GM23338 (cell line): ENCODE data around the gene CIAO1. TPM values are rescaled to one million over a fixed set of nuclear protein-coding genes. Genes with fewer than 3 reads are reported as not detected.

Experiments
- ATAC-seq: fragments of 200-7000 bp; cut with Tn5 transposase; 3 replicates; pipeline ENCODE4 v1.9.1; 2020
- DNase-seq: peaks from one replicate; pipeline ENCODE4 v3.0.0-alpha.2; 2015; ENCODE audit warnings: low spot score
- H2AFZ ChIP-seq: fragments of 200-600 bp; sonication (generic); 2 replicates; pipeline ENCODE4 v1.8.0; 2016; ENCODE audit warnings: antibody characterized with exemption, mild to moderate bottlenecking, moderate library complexity
- H3F3A ChIP-seq: fragments of 200-600 bp; sonication (generic); replicated peaks from 2 replicates; pipeline ENCODE4 v1.8.0; 2017; ENCODE audit warnings: antibody characterized with exemption, mixed run types, low read depth
- H3K27ac ChIP-seq: fragments of 200-600 bp; sonication (generic); 2 replicates; pipeline ENCODE4 v1.6.1; 2016; ENCODE audit warnings: low read depth
- H3K27me3 ChIP-seq: fragments of 200-600 bp; sonication (generic); 2 replicates; pipeline ENCODE4 v1.8.0; 2016; ENCODE audit warnings: mild to moderate bottlenecking, mixed run types, moderate library complexity; ENCODE audit not compliant: insufficient read depth
- H3K36me3 ChIP-seq: fragments of 200-600 bp; sonication (generic); 2 replicates; pipeline ENCODE4 v1.8.0; 2016; ENCODE audit warnings: mild to moderate bottlenecking; ENCODE audit not compliant: insufficient read depth
- H3K4me1 ChIP-seq: fragments of 200-600 bp; sonication (generic); 2 replicates; pipeline ENCODE4 v1.8.0; 2016; ENCODE audit warnings: mild to moderate bottlenecking, moderate library complexity; ENCODE audit not compliant: insufficient read depth
- H3K4me2 ChIP-seq: fragments of 200-600 bp; sonication (generic); 2 replicates; pipeline ENCODE4 v1.7.1; 2017; ENCODE audit warnings: mixed run types
- H3K4me3 ChIP-seq: fragments of 200-600 bp; sonication (generic); 2 replicates; pipeline ENCODE4 v1.6.1; 2016; ENCODE audit warnings: mixed run types
- H3K79me2 ChIP-seq: fragments of 200-600 bp; sonication (generic); replicated peaks from 2 replicates; pipeline ENCODE4 v1.8.0; 2017; ENCODE audit warnings: mild to moderate bottlenecking; ENCODE audit not compliant: insufficient read depth
- H3K9me2 ChIP-seq: fragments of 200-600 bp; sonication (generic); 2 replicates; pipeline ENCODE4 v1.8.0; 2017; ENCODE audit not compliant: insufficient read depth
- H4K20me1 ChIP-seq: fragments of 200-600 bp; sonication (generic); replicated peaks from 2 replicates; pipeline ENCODE4 v1.8.0; 2017; ENCODE audit warnings: mild to moderate bottlenecking; ENCODE audit not compliant: insufficient read depth
- H3K27ac Mint-ChIP-seq: 2 replicates; pipeline ENCODE4 v1.8.0; 2020; ENCODE audit warnings: inconsistent platforms, mild to moderate bottlenecking, moderate library complexity, mixed read lengths
- H3K27me3 Mint-ChIP-seq: 3 replicates; pipeline ENCODE4 v1.8.0; 2022; ENCODE audit warnings: low read depth, mild to moderate bottlenecking, moderate library complexity, mixed read lengths, inconsistent platforms; ENCODE audit not compliant: insufficient read depth, poor library complexity
- H3K36me3 Mint-ChIP-seq: 3 replicates; pipeline ENCODE4 v1.8.0; 2021; ENCODE audit warnings: low read depth, mild to moderate bottlenecking, inconsistent platforms, moderate library complexity, mixed read lengths
- H3K4me1 Mint-ChIP-seq: 3 replicates; pipeline ENCODE4 v1.8.0; 2020; ENCODE audit warnings: mild to moderate bottlenecking, inconsistent platforms, mixed read lengths
- H3K4me3 Mint-ChIP-seq: 3 replicates; pipeline ENCODE4 v1.8.0; 2021; ENCODE audit warnings: moderate library complexity, mild to moderate bottlenecking, inconsistent platforms, mixed read lengths
- H3K9me3 Mint-ChIP-seq: 3 replicates; pipeline ENCODE4 v1.8.0; 2020; ENCODE audit warnings: moderate library complexity, mild to moderate bottlenecking, inconsistent platforms, mixed read lengths
- CREB1 ChIP-seq: fragments of 250-450 bp; sonication (Bioruptor Pico); IDR thresholded peaks from 2 replicates; pipeline ENCODE4 v1.5.0; 2020; ENCODE audit warnings: low read depth, mild to moderate bottlenecking, moderate library complexity
- CTCF ChIP-seq, 2 experiments: fragments of 200-600 bp in 1 of 2; sonication (generic) in 1 of 2; conservative IDR thresholded peaks; 2 replicates each; pipeline versions ENCODE4 v1.5.1 to v1.6.1; 2016 to 2017; ENCODE audit warnings: antibody characterized with exemption in 2 of 2, low read depth in 2 of 2, mild to moderate bottlenecking in 2 of 2, moderate library complexity in 1 of 2
- ETS1 ChIP-seq: IDR thresholded peaks from 2 replicates; pipeline ENCODE4 v1.6.1; 2016; ENCODE audit warnings: antibody characterized with exemption
- REST ChIP-seq: IDR thresholded peaks from one replicate; pipeline ENCODE4 v1.6.1; 2018; ENCODE audit warnings: antibody characterized with exemption; ENCODE audit not compliant: unreplicated experiment
- polyA plus RNA-seq: library from polyadenylated mRNA; unstranded; fragments of >200 nt; fragmentation: Nextera tagmentation; extraction: Ambion mirVana; gene quantifications from 2 replicates; pipeline ENCODE4 v1.2.1, GENCODE V29; 2016
- total RNA-seq: library from RNA; depleted of rRNA; stranded (reverse); fragments of >200 nt; shearing (Covaris generic); gene quantifications from 2 replicates; pipeline ENCODE4 v1.2.3, GENCODE V29; 2014

Gene CIAO1
- total and polyA plus RNA-seq, 2 experiments from 2014 or later, result 48.8 to 119 TPM

- H3K27me3 Mint-ChIP-seq, result peaks cover 9% of the 10 kb centered on the region
- TF ChIP-seq CTCF (conservative IDR thresholded peaks at IDR 0.05; ENCODE audit: low read depth in 2 of 2) (peak; percentile 53 to 69), CREB1 (no peak)
- Histone ChIP-seq H3K79me2 (peaks cover 44% of the 10 kb centered on the region), H3K9me2 (no peaks in the 10 kb centered on the region), H2AFZ (no peak overlapping the region), H3K4me1 (peaks cover 10% of the 10 kb centered on the region; the same call in 1 of the 2 replicates), H3K4me2 (no peak overlapping the region), H3K27ac (0 out of 2 replicates have a peak overlapping the region, but pooled peaks have one; percentile 6), H4K20me1 (peaks cover 38% of the 10 kb centered on the region), H3K27me3 (no peaks in the 10 kb centered on the region), H3F3A (no peaks in the 10 kb centered on the region), H3K4me3 (no peak overlapping the region), H3K36me3 (0 out of 2 replicates have a peak, but pooled peaks cover 3% of the 10 kb centered on the region)
- peaks cover 21% of the 10 kb centered on the region for H3K4me1 Mint-ChIP-seq
- H3K27ac Mint-ChIP-seq, result peak overlapping the region; percentile 90
- no peaks in the 10 kb centered on the region; the same call in 1 of the 3 replicates for H3K36me3 Mint-ChIP-seq
- H3K9me3 Mint-ChIP-seq, result no peaks in the 10 kb centered on the region
- H3K4me3 Mint-ChIP-seq, result no peak overlapping the region
- ATAC-seq (peak; percentile 85), DNase-seq (peak; percentile 79)
Observed at GRCh38 chr2:96260387-96261260, 5.4 kb upstream of the CIAO1 start.

GRCh38 chr2:96261328-96262003 is 4.6 kb upstream of the CIAO1 start:
- Histone ChIP-seq H3F3A (peaks cover 2% of the 10 kb centered on the region), H2AFZ (no peak overlapping the region), H3K4me3 (no peak overlapping the region), H3K4me1 (peaks cover 10% of the 10 kb centered on the region; the same call in 1 of the 2 replicates), H3K27ac (0 out of 2 replicates have a peak overlapping the region, but pooled peaks have one; percentile 6), H3K4me2 (no peak overlapping the region), H3K36me3 (0 out of 2 replicates have a peak, but pooled peaks cover 3% of the 10 kb centered on the region), H3K9me2 (no peaks in the 10 kb centered on the region), H3K79me2 (peaks cover 46% of the 10 kb centered on the region), H4K20me1 (peaks cover 38% of the 10 kb centered on the region), H3K27me3 (no peaks in the 10 kb centered on the region)
- H3K27ac Mint-ChIP-seq, result no peak overlapping the region
- H3K4me3 Mint-ChIP-seq, result no peak overlapping the region
- TF ChIP-seq REST (no peak), ETS1 (no peak)
- peaks cover 11% of the 10 kb centered on the region for H3K27me3 Mint-ChIP-seq
- H3K4me1 Mint-ChIP-seq, result peaks cover 22% of the 10 kb centered on the region
- no peak for DNase-seq
- no peaks in the 10 kb centered on the region; the same call in 2 of the 3 replicates for H3K9me3 Mint-ChIP-seq
- ATAC-seq, result no peak
- peaks cover 2% of the 10 kb centered on the region for H3K36me3 Mint-ChIP-seq
